Middle frontal gyrus (tissue), 1 donor: ENCODE measurements around the gene FAM47E.

Source experiments
- DNase-seq: peaks from one replicate; pipeline ENCODE4 v3.0.0-alpha.2; 2015; ENCODE audit warnings: low spot score; ENCODE audit errors: extremely low spot score

FAM47E gene

GRCh38 chr4:76301068-76301774, 49.7 kb downstream of the FAM47E start:
- DNase-seq = peak; percentile 31

GRCh38 chr4:76301775-76302162, 50.2 kb downstream of the FAM47E start:
- DNase-seq = no peak

GRCh38 chr4:76302826-76303438, 51.4 kb downstream of the FAM47E start:
- DNase-seq = no peak

- DNase-seq = no peak
These were observed 53.6 kb downstream of the FAM47E start for GRCh38 chr4:76305033-76305687.

DNA sequence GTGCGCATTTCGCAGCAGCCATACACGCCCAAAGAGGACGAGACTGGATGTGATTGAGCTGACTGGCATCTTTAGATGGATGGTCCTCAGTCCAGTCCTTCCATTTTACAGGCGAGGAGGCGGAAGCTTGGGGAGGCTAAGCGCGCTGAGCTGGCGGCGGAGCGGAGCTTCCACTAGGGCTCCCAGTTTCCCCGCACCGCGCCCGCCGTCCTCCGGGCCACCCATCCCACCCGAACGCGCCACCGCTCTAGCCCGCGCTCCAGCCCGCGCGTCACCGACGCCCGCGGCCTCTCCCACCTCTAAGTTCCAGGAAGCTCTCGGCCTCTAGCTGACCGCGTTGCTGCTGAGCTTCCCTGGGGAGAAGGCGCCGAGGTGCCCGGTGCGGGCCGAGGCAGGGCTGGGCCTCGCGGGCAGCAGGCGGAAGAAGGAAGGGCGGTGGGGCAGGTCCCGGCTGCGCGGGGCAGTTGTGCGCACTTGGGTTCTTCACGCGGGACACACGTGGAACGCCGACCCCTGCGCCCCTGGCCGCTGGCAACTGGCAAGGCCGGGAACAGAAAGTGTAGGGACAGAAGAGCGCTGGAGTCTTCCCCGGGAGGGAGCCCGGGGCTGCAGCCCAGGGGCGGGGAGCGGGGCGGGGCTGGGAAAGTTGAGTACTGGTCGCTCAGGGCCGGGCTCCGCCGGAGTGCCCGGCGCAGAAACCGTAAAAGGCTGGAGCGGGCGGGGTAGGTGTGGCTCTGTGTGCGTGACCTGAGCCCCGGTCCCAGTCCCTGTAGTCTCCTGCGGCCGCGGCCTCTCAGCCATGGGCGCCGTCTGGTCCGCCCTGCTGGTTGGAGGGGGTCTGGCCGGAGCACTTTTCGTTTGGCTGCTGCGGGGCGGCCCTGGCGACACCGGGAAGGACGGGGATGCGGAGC, 54.7 kb downstream of the FAM47E start, which contains the start of gene STBD1:
Gene STBD1, plus strand, starts transcription at position 763 of the 911 bp plus-strand sequence. Its CDS starts 37 bp downstream, at position 800.
- no peak for DNase-seq

DNA sequence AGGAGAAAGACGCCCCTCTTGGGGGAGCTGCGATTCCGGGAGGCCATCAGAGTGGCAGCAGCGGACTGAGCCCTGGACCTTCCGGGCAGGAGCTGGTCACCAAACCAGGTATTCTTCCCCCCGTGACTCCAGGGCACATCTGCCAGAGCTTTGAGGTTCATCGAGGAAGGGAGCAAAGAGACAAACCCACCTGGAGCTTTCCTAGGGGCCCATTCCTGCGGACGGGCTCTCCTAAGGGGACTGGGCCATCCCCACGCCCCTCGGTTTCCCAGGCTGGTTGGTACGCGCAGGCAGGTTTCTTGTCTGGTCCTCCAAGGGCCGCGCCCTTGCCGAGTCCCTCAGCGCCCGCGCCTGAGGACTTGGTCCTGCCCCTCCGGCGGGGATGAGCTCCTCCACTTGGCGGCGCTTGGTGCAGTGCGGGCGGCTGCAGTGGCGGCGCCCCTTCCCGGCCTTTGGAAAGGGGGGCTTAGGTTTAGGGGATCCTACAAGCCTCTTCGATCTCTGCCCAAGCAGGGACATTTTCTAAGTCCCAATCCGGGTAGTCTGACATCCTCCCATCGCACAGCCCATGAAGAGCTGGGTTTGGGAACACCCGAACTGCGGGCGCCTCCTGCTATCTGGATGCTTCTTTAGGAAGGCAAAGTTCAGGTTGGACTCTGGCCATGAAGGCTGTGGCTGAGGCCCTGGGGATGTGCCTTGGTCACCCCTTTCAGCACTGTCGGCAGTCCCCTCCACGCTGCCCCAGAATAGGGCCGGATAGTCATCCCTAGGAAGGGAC, 55.5 kb downstream of the FAM47E start:
- no peak for DNase-seq

- no peak for DNase-seq
These were observed 56.1 kb downstream of the FAM47E start for GRCh38 chr4:76307660-76308014.

GRCh38 chr4:76308548-76308947, 57.0 kb downstream of the FAM47E start:
- no peak for DNase-seq

- no peak for DNase-seq
These were observed 58.5 kb downstream of the FAM47E start for GRCh38 chr4:76309939-76310550.

DNA sequence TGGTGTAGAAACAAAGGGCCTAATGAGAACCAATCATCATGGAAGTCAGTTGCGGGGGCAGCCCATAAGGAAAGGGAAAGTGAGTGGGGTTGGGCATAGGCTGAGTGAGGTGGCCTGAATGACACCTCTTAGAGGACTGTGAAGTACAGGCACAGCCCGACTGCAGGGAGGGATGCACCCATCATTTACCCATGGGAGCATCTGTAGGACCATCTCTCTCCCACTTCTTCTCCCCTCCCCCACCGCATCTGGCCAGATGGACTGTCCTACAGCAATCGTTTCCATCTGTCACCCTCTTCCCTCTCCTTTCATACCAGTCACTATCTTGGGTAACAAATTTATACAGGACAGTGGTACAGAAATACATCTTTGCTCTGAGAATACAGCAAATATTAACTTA, 59.2 kb downstream of the FAM47E start:
- DNase-seq = no peak

DNA sequence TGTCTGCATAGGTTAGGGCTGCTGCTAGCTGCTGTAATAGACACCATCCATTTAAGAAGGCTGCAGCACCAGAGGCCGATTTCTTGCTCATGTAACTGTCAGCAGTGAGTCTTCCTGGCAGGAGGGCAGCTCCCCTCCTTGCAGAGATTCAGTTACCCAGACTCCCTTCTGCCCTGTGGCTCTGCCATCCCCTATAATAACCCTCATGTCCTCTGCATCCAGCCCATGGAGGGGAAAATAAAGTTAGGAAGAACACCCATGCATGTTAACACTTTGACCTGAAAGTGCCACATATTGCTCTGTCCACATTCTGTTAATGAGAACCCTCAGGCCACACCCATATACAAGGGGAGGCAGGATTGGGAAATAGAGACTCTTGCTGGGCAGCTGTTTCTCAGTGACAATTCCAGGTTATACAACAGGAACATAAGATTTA, 60.4 kb downstream of the FAM47E start:
- no peak for DNase-seq

DNA sequence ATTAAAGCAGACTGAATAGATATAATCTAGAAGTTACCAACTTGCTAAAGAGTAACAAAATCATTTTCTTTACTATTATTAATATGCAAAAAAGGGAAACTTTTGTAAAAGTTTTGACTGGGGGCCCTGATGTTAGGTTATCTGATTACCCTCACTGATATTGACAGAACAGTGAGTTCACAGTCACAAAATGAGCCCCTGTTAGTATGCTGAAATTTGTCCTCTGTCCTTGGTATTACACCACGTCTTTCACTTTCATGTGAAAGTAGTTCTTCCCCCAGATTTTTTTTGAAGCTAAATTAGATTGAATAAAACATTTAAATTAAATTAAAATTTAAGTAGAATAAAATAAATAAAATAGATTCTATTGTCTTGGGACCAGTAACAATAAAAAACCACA, 60.9 kb downstream of the FAM47E start:
- no peak for DNase-seq

DNA sequence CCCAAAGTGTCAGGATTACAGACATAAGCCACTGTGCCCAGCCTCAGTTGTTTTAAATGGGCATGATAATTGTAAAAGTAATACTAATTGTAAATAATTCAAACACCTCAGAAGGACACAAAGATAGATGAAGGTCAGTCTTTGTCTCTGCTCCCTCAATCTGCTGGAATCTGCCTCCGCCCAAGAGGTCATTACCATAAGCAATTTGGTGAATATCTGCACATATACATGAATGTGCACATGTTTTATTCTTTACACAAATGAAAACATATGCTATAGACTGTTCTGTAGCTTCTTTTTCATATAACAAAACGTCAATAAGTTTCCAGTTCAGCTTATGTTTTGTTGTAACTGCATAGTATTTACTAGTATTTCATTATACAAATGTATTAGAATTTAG, 62.0 kb downstream of the FAM47E start:
- DNase-seq = no peak

GRCh38 chr4:76315267-76315918, 63.9 kb downstream of the FAM47E start:
- no peak for DNase-seq

DNA sequence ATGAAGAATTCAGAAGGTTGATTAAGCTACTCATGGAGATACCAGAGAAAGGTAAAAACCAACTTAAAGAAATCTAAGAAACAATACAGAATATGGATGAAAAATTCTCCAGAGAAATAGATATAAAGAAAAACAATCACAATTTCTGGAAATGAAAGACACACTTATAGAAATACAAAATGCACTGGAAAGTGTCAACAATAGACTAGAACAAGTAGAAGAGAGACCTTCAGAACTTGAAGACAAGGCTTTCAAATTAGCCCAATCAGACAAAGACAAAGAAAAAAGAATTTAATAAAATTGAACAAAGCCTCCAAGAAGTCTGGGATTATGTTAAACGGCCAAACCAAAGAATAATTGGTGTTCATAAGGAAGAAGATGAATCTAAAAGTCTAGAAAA, 64.6 kb downstream of the FAM47E start:
- DNase-seq = no peak

DNA sequence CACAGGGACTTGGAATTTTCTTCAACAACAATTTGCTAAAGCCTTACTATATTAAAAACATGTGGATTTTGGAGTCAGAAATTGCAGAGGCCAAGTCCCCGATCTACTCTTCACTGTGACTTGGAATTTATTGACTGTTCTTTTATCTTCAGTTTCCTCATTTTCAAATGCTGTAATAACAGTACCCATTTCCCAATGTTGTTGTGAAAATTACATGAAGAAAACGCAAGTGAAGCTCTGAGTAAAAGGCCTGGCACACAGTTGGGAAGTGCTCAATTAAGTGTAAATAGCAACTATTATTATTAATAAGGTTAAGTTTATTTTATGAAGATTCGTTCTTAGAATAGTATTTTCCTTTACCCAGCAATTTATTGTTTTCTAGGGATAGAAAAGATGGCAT, 70.7 kb downstream of the FAM47E start:
- DNase-seq = no peak

DNA sequence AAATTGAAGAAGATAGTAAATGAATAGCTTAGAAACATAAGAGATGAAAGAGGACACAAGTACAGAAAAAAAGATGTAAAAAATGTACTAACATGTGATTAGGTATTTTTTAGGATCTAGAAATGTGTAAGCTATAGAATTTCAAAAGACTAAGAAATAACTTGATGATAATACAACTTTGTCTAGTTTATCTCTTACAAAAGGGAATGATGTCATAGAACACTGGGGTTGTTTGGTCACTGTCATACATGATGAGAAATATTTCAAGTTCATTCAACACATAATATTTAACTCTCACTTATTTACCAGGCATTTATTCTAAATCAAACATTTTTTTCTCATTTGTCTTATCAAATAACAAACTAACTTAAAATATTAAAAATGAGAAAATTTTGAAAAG, 73.6 kb downstream of the FAM47E start:
- DNase-seq = no peak

DNA sequence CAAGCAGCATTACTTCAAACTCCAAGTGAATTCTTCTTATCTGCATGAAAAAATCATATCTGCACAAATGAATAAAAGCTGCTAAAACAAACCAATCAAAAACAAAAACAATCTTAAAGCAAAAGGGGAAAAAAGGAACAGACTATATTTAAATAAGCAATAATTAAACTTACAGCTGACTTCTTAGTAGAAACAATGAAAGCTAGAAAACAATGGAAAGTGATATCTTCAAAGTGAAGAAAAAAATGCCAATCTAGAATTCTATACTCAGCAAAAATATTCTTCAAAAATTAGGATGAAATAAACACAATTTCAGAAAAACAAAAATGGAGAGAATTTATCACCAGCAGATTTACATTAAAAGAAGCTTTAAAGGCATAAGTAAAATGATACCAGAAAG, 75.0 kb downstream of the FAM47E start:
- no peak for DNase-seq
